WTC11 (cell line): Measurements from ENCODE around the gene SDCCAG8. TPM values are rescaled to one million over a fixed set of nuclear protein-coding genes. Genes with fewer than 3 reads are reported as not detected.

ENCODE experiments used
- ATAC-seq: fragments of 200-7000 bp; cut with Tn5 transposase; 2 replicates; pipeline ENCODE4 v1.10.0; 2021; ENCODE audit warnings: mild to moderate bottlenecking, moderate library complexity
- CTCF ChIA-PET: fragments of 300-600 bp; sonication (Branson Sonifier 250); formaldehyde crosslinking; loops from one replicate; lab custom pipeline; 2021; ENCODE audit warnings: antibody characterized with exemption; lab: Charles Lee
- POLR2A ChIA-PET: fragments of 350-600 bp; sonication (Branson Sonifier 250); formaldehyde crosslinking; loops from one replicate; lab custom pipeline; 2021; ENCODE audit warnings: antibody characterized with exemption; lab: Charles Lee
- DNase-seq: peaks from one replicate; pipeline ENCODE4 v3.0.0; 2021; ENCODE audit warnings: low spot score
- H3K27ac Mint-ChIP-seq: 2 replicates; pipeline ENCODE4 v1.8.0; 2021; ENCODE audit warnings: mixed read lengths
- H3K27me3 Mint-ChIP-seq: 2 replicates; pipeline ENCODE4 v1.8.0; 2021; ENCODE audit warnings: low read depth, mild to moderate bottlenecking, moderate library complexity, mixed read lengths
- H3K36me3 Mint-ChIP-seq: 2 replicates; pipeline ENCODE4 v1.8.0; 2021; ENCODE audit warnings: mixed read lengths
- H3K4me1 Mint-ChIP-seq: 2 replicates; pipeline ENCODE4 v1.8.0; 2022; ENCODE audit warnings: mixed read lengths
- H3K4me3 Mint-ChIP-seq: 2 replicates; pipeline ENCODE4 v1.8.0; 2021; ENCODE audit warnings: mild to moderate bottlenecking, moderate library complexity, mixed read lengths
- H3K9me3 Mint-ChIP-seq: 2 replicates; pipeline ENCODE4 v1.8.0; 2021; ENCODE audit warnings: mixed read lengths
- EMX1 ChIP-seq: fragments of 250-450 bp; sonication (Bioruptor Pico); IDR thresholded peaks from 2 replicates; pipeline ENCODE4 v1.8.0; 2021; ENCODE audit warnings: mild to moderate bottlenecking
- ESRRA ChIP-seq: sonication (generic); formaldehyde crosslinking; IDR thresholded peaks from 2 replicates; pipeline ENCODE4 v1.8.1; 2022; ENCODE audit warnings: mild to moderate bottlenecking, missing genetic modification reagents, borderline replicate concordance
- GRHL2 ChIP-seq: fragments of 250-450 bp; sonication (Bioruptor Pico); IDR thresholded peaks from 2 replicates; pipeline ENCODE4 v1.8.0; 2022; ENCODE audit warnings: mild to moderate bottlenecking, moderate library complexity; ENCODE audit not compliant: insufficient replicate concordance, severe bottlenecking
- JUN ChIP-seq: sonication (generic); formaldehyde crosslinking; IDR thresholded peaks from 2 replicates; pipeline ENCODE4 v1.8.0; 2023; ENCODE audit warnings: mild to moderate bottlenecking, missing genetic modification reagents
- NFATC4 ChIP-seq: fragments of 250-450 bp; sonication (Bioruptor Pico); IDR thresholded peaks from 2 replicates; pipeline ENCODE4 v1.9.0; 2021; ENCODE audit warnings: mild to moderate bottlenecking
- NR3C1 ChIP-seq: sonication (generic); formaldehyde crosslinking; conservative IDR thresholded peaks from 2 replicates; pipeline ENCODE4 v1.8.1; 2023; ENCODE audit warnings: low read depth, mild to moderate bottlenecking, missing genetic modification reagents
- OVOL2 ChIP-seq: fragments of 250-450 bp; sonication (Bioruptor Pico); IDR thresholded peaks from 2 replicates; pipeline ENCODE4 v1.9.0; 2021; ENCODE audit warnings: mild to moderate bottlenecking, borderline replicate concordance
- SMAD3 ChIP-seq: sonication (generic); formaldehyde crosslinking; IDR thresholded peaks from 2 replicates; pipeline ENCODE4 v1.8.0; 2022; ENCODE audit warnings: missing genetic modification reagents, mild to moderate bottlenecking, borderline replicate concordance
- ZNF232 ChIP-seq: sonication (generic); formaldehyde crosslinking; IDR thresholded peaks from 2 replicates; pipeline ENCODE4 v1.8.0; 2022; ENCODE audit warnings: mild to moderate bottlenecking, missing genetic modification reagents
- ZNF263 ChIP-seq: sonication (generic); formaldehyde crosslinking; IDR thresholded peaks from 2 replicates; pipeline ENCODE4 v1.8.1; 2022; ENCODE audit warnings: low read depth, mild to moderate bottlenecking, moderate library complexity, missing genetic modification reagents
- total RNA-seq: library from RNA; stranded (reverse); gene quantifications from 3 replicates; pipeline ENCODE4 v1.2.3, GENCODE V29; 2021
- TF ChIP-seq, protein P1 (sequence below): sonication (generic); formaldehyde crosslinking; IDR thresholded peaks from 2 replicates; pipeline ENCODE4 v1.8.1; 2023; ENCODE audit warnings: mild to moderate bottlenecking, missing genetic modification reagents
- TF ChIP-seq, protein P2 (sequence below): fragments of 250-450 bp; sonication (Bioruptor Pico); IDR thresholded peaks from 2 replicates; pipeline ENCODE4 v1.9.0; 2021; ENCODE audit warnings: mild to moderate bottlenecking
- TF ChIP-seq, protein P3 (sequence below): fragments of 250-450 bp; sonication (Bioruptor Pico); IDR thresholded peaks from 2 replicates; pipeline ENCODE4 v1.8.0; 2021; ENCODE audit warnings: mild to moderate bottlenecking
- TF ChIP-seq, protein P4 (sequence below): sonication (generic); formaldehyde crosslinking; IDR thresholded peaks from 2 replicates; pipeline ENCODE4 v1.8.0; 2022; ENCODE audit warnings: mild to moderate bottlenecking, missing genetic modification reagents
- TF ChIP-seq, protein P5 (sequence below): fragments of 250-450 bp; sonication (Bioruptor Pico); conservative IDR thresholded peaks from 2 replicates; pipeline ENCODE4 v1.9.0; 2021; ENCODE audit warnings: mild to moderate bottlenecking

SDCCAG8 gene
- total RNA-seq, 1 experiment from 2014 or later, result 44.3 TPM

DNA sequence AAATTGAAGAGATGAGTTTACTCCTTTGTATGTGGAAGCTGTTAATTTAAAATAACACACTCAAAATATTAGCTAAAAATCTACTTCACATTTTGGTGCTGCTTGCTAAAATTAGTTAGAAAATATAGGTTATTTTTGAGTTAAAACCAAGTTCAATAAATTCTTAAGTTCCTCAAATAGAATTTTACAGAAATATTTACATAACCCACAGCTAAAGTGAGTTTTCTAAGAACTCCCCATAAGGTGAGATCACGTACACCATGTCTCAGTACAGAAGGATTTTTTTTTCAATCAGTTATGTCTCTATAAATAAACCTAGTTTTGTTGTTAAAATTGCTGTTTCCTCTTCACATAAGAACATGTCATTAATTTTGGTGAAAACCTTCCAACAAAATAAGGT is 108.0 kb downstream of the SDCCAG8 start (continued):
- TF ChIP-seq, protein P1, sequence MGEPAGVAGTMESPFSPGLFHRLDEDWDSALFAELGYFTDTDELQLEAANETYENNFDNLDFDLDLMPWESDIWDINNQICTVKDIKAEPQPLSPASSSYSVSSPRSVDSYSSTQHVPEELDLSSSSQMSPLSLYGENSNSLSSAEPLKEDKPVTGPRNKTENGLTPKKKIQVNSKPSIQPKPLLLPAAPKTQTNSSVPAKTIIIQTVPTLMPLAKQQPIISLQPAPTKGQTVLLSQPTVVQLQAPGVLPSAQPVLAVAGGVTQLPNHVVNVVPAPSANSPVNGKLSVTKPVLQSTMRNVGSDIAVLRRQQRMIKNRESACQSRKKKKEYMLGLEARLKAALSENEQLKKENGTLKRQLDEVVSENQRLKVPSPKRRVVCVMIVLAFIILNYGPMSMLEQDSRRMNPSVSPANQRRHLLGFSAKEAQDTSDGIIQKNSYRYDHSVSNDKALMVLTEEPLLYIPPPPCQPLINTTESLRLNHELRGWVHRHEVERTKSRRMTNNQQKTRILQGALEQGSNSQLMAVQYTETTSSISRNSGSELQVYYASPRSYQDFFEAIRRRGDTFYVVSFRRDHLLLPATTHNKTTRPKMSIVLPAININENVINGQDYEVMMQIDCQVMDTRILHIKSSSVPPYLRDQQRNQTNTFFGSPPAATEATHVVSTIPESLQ (CRISPR knock-in tag), result no peak
- TF ChIP-seq, protein P2, sequence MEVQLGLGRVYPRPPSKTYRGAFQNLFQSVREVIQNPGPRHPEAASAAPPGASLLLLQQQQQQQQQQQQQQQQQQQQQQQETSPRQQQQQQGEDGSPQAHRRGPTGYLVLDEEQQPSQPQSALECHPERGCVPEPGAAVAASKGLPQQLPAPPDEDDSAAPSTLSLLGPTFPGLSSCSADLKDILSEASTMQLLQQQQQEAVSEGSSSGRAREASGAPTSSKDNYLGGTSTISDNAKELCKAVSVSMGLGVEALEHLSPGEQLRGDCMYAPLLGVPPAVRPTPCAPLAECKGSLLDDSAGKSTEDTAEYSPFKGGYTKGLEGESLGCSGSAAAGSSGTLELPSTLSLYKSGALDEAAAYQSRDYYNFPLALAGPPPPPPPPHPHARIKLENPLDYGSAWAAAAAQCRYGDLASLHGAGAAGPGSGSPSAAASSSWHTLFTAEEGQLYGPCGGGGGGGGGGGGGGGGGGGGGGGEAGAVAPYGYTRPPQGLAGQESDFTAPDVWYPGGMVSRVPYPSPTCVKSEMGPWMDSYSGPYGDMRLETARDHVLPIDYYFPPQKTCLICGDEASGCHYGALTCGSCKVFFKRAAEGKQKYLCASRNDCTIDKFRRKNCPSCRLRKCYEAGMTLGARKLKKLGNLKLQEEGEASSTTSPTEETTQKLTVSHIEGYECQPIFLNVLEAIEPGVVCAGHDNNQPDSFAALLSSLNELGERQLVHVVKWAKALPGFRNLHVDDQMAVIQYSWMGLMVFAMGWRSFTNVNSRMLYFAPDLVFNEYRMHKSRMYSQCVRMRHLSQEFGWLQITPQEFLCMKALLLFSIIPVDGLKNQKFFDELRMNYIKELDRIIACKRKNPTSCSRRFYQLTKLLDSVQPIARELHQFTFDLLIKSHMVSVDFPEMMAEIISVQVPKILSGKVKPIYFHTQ (CRISPR knock-in tag), result no peak
- TF ChIP-seq NFATC4 (CRISPR knock-in tag), result no peak
- no peak for TF ChIP-seq GRHL2 (CRISPR knock-in tag)
- TF ChIP-seq, protein P3, sequence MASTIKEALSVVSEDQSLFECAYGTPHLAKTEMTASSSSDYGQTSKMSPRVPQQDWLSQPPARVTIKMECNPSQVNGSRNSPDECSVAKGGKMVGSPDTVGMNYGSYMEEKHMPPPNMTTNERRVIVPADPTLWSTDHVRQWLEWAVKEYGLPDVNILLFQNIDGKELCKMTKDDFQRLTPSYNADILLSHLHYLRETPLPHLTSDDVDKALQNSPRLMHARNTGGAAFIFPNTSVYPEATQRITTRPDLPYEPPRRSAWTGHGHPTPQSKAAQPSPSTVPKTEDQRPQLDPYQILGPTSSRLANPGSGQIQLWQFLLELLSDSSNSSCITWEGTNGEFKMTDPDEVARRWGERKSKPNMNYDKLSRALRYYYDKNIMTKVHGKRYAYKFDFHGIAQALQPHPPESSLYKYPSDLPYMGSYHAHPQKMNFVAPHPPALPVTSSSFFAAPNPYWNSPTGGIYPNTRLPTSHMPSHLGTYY (CRISPR knock-in tag), result no peak
- no peak for TF ChIP-seq SMAD3 (CRISPR knock-in tag)

DNA sequence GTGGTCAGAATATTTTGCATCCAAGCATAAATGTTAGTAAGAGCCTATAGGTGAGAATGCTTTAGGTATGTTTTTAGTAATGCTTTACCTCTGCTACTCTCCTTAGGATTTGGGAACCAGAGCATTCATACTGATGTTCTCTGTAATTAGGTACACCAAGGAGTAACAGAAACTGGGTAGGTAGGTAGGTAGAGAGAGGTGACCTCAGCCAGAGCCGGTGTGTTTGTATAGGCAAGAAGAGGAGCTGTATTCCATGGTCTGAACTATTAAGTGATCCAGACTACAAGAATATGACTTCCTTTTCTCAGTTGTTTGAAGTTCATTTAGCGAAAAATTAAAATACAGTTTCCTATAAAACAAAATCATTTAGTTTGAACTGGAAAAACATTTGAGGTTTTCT is 108.5 kb downstream of the SDCCAG8 start:
- no peak overlapping the region for H3K27ac Mint-ChIP-seq
- POLR2A ChIA-PET, result no interaction called here
- TF ChIP-seq, protein P4, sequence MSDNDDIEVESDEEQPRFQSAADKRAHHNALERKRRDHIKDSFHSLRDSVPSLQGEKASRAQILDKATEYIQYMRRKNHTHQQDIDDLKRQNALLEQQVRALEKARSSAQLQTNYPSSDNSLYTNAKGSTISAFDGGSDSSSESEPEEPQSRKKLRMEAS (CRISPR knock-in tag), result no peak
- TF ChIP-seq, protein P3 (CRISPR knock-in tag), result no peak
- no peak for TF ChIP-seq ESRRA
- TF ChIP-seq NR3C1 (CRISPR knock-in tag), result no peak
- no peak for TF ChIP-seq JUN (CRISPR knock-in tag)
- no peak for TF ChIP-seq ZNF232
- no peak for TF ChIP-seq ZNF263
- TF ChIP-seq OVOL2 (CRISPR knock-in tag), result no peak
- TF ChIP-seq, protein P5, sequence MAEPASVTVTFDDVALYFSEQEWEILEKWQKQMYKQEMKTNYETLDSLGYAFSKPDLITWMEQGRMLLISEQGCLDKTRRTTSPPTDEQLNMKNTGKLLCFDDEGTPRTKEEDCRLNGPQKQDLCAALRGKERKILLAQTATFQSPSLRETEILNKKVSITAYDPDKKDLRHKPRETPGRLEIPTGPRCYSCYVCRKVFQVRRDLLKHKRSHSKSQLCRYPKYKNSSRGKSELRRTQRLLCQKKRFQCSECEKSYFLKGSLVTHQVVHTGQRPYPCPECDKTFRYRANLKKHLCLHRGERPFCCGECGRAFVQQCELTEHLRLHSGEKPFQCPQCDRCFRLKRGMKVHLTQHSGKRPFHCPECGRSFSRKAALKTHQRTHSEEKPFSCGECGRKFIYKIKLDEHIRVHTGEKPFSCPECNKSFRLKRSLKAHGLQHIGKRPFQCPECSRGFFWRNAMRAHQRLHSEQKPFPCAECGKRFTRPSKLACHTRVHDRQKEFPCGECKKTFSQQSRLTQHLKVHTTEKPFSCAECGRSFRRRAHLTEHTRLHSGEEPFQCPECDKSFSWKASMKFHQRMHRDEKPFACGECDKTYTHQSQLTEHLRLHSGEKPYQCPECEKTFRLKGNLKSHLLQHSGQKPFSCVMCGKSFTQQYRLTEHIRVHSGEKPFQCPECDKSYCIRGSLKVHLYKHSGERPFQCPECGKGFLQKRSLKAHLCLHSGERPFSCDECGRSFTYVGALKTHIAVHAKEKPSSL, result no peak
- TF ChIP-seq EMX1 (CRISPR knock-in tag), result no peak
- TF ChIP-seq, all 79 proteins: peak for 0

More for the DNA sequence above, 108.5 kb downstream of the SDCCAG8 start:
- no peak overlapping the region for H3K4me3 Mint-ChIP-seq
- ATAC-seq (no peak), DNase-seq (no peak)
- no peaks in the 10 kb centered on the region for H3K9me3 Mint-ChIP-seq
- H3K27me3 Mint-ChIP-seq, result no peaks in the 10 kb centered on the region
- no peaks in the 10 kb centered on the region for H3K4me1 Mint-ChIP-seq
- CTCF ChIA-PET, result interaction anchor here (0.6 kb wide), 1 partner anchor 50 kb away, joined by 3 read pairs; no protein-coding TSS in a partner anchor
- H3K36me3 Mint-ChIP-seq, result no peaks in the 10 kb centered on the region
